ENCODE measurements around the gene GPX6. TPM values are rescaled to one million over a fixed set of nuclear protein-coding genes. Genes with fewer than 3 reads are reported as not detected.

Gene GPX6
- total and polyA plus RNA-seq, 2 donors (not counting 3 experiments of a cell fraction or from before 2014, with no cell fraction given): not detected

- H3K27ac ChIP-seq (ENCODE audit: insufficient read depth, low read depth, low read length): no peak overlapping the region
- no peaks in the 10 kb centered on the region for H3K4me1 ChIP-seq (ENCODE audit: control insufficient read depth, extremely low read depth, insufficient read depth, low read length)
- dilution Hi-C loops (cut with MboI; ENCODE audit: extremely low pct_ligation_motif_present, low sequenced_read_pairs) (no loop called here), intact Hi-C loops (cut with micrococcal nuclease) (loop anchor here (1.0 kb wide), 1 partner anchor 84 kb away; no protein-coding TSS in a partner anchor)
- FAIRE-seq: no peak
- H3K9me1 ChIP-seq (replicated peaks; ENCODE audit: control insufficient read depth, extremely low read depth, insufficient read depth, low read length): no peaks in the 10 kb centered on the region
- no peak overlapping the region for H3K4me2 ChIP-seq (ENCODE audit: insufficient read depth, low read length)
- H3K4me3 ChIP-seq (replicated peaks in 1 of 3; ENCODE audit: insufficient read depth in 1 of 3, low read depth in 1 of 3, low read length in 3 of 3): no peak overlapping the region
- H3K9me3 ChIP-seq (replicated peaks; ENCODE audit: control insufficient read depth, insufficient read depth, low read length): no peaks in the 10 kb centered on the region
- ChIA-PET CTCF (interaction anchor here (0.7 to 1.5 kb wide), 10 partner anchors 10 to 1094 kb away, joined by 3 to 15 read pairs (median 4); no protein-coding TSS in a partner anchor), POLR2A (no interaction called here)
- H4K20me1 ChIP-seq (replicated peaks; ENCODE audit: control insufficient read depth, extremely low read depth, insufficient read depth, low read length): no peaks in the 10 kb centered on the region
- H3K36me3 ChIP-seq (ENCODE audit: control insufficient read depth in 2 of 2, extremely low read depth in 1 of 2, insufficient read depth in 2 of 2, low read length in 2 of 2): no peaks in the 10 kb centered on the region
- TF ChIP-seq GATA2 (IDR thresholded peaks at IDR 0.05; ENCODE audit: insufficient read depth, insufficient read length, low read depth, low read length): no peak
- no peak for TF ChIP-seq POLR2AphosphoS5 (IDR thresholded peaks at IDR 0.05; ENCODE audit: insufficient read depth, low read depth, low read length)
- TF ChIP-seq CTCF (IDR thresholded peaks at IDR 0.05; ENCODE audit: extremely low read depth in 1 of 2, insufficient read depth in 1 of 2, low read depth in 1 of 2, low read length in 2 of 2): no peak
- no peak for TF ChIP-seq FOS (IDR thresholded peaks at IDR 0.05; ENCODE audit: borderline replicate concordance, insufficient read depth, low read length)
- TF ChIP-seq JUN (IDR thresholded peaks at IDR 0.05; ENCODE audit: borderline replicate concordance, insufficient read depth, insufficient read length, low read depth): no peak
- no peak for TF ChIP-seq POLR2A (IDR thresholded peaks at IDR 0.05; ENCODE audit: low read depth, low read length)
- TF ChIP-seq EZH2 (IDR thresholded peaks at IDR 0.05; ENCODE audit: borderline replicate concordance, low read depth, low read length, severe bottlenecking): no peak
- no peak for TF ChIP-seq MAX (IDR thresholded peaks at IDR 0.05; ENCODE audit: insufficient read depth, insufficient read length)
- TF ChIP-seq MYC (IDR thresholded peaks at IDR 0.05; ENCODE audit: low read depth, low read length): no peak
- no TSS peak for BruUV-seq (replicated peaks)
- H3K27me3 ChIP-seq (ENCODE audit: control insufficient read depth in 2 of 2, insufficient read depth in 2 of 2, low read length in 2 of 2): peaks cover 2 to 7% of the 10 kb centered on the region in 2 experiments
- H3K9ac ChIP-seq (replicated peaks; ENCODE audit: extremely low read depth, insufficient read depth, low read length): no peak overlapping the region
- no peak overlapping the region for H2AFZ ChIP-seq (ENCODE audit: low read depth, low read length)
- DNase-seq (ENCODE audit: low read depth, low spot score): no peak
- no peaks in the 10 kb centered on the region for H3K79me2 ChIP-seq (ENCODE audit: control insufficient read depth, insufficient read depth, low read length)
These were observed 19.4 kb downstream of the GPX6 start for GRCh38 chr6:28496099-28496779.

Measured in endothelial cell of umbilical vein (primary cell).